NCI-H2081 (cell line): ENCODE results near the gene HMGB2.

Experiments used
- DNase-seq, 2 experiments: peaks; one replicate each; lab custom pipeline; 2025; lab: John Stamatoyannopoulos, UW

HMGB2 gene

DNA sequence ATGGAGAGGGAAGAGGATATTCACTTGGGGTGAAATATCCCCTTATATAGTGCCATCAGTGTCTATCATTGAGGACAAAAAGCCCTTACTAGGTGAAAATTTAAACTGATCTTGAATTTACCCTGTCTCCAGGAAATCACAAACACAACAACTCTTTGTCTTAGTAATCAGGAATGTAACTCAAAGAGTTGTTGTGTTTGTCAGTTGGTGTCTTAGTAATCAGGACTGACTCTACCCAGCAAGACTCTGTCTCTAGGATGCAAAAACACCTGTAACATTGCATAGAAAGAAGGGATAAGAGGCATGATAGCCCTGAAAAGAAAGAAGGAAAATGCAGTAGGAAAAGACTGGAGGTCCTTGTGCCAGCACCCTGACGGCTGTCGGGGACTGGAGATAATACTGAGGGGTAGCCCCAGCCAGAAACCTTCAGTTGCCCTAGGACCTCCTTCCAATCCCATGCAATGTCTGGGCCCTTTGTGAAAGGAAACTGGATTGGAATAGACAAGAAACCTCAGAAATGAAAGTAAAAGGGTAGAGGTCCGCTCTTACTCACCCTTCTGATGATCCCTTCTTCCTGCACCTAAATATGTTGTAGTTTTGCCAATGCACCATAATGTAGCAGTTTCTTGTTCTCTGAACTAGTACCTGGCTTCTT is 45.3 kb downstream of the HMGB2 start:
- no peak for DNase-seq

DNA sequence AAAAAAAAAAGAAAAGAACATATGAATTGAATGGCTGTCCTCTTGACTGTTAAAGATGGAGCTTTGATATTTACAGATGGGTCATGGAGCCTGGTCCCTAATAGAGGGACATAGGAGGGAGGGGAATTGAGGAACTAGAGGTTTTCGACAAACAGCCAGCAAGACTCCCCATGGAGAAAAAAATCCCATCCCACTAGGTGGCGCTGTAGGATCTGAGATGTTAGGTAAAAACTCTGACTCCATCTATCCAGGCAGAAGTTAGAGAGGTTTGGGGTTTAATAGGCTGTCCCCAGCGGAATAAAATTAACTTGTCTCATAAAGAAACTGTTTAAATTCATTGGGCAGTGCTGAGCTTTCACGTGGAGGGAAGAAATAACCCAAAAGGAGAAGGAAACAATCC is 45.9 kb downstream of the HMGB2 start:
- peak in 1 of 2 experiments; percentile 13 for DNase-seq

DNA sequence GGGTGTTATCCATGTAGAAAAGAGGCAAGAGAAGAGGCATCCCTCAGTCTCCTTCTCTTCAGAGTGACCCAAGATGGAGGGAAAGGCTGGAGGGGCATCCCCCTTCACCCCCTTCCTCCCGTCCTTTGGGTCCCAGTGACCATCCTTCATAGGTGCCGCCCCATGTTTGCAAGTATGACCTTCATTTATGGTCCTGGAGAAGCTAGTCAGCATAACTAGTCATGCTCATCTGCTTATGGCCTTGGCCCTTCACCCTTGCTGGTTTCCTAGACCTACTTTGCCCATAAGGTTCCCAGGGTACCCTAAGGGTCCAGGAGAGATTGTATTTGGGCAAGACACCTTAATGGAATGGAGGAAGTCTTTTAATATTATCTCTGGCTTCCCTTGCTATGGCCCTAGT is 46.7 kb downstream of the HMGB2 start:
- DNase-seq = no peak

DNA sequence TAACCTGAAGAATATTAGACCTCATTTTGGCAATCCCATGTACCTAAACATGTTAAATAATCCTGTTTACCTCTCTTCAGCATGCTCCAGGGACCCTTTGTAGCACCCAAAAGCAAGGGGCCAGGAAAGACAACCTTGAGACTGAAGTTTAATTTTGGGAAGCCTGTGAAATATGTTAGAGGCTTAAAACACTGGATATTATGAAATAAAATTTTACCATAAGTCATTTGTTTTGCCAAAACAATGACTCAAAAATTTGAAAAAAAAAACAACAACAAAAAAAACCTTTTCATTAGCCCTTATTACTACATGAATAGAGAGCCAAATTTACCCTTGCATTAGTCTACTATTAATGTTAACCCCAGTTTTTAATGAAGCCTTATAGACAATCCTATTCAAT is 49.7 kb downstream of the HMGB2 start:
- DNase-seq = no peak

DNA sequence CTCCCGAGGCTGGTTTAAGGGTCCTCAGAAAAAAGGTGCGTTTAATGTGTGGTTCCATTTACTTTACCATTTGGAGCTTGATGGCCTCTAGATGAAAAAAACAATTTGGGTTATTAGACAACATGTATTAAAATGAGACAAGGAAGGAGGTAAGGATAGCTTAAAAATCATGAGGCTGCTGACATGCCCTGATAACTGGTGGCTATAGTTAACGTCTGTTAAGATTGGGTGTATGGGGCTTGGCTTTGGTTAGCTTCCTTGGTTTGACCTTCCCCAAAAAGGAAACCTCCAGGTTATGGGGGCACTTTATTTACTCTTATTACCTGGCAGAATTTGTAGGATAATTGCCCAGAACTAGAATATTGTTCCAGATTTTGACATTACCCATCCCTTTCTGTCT is 51.5 kb downstream of the HMGB2 start:
- DNase-seq = no peak

DNA sequence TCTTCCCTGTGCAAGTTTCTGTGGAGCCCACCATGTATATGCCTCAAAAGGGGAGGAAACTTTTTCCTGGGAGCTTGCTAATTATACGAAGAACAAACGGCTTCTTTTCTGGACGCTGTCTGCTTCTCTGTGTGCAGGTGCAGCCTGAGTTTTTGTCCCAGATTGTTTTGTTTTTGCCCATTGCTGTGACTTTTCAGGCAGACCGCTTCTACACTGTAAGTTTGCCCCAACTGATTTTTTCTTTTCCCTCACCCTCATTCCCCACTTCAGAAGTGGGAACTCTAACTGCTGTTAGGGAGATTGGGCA is 51.9 kb downstream of the HMGB2 start:
- no peak for DNase-seq

DNA sequence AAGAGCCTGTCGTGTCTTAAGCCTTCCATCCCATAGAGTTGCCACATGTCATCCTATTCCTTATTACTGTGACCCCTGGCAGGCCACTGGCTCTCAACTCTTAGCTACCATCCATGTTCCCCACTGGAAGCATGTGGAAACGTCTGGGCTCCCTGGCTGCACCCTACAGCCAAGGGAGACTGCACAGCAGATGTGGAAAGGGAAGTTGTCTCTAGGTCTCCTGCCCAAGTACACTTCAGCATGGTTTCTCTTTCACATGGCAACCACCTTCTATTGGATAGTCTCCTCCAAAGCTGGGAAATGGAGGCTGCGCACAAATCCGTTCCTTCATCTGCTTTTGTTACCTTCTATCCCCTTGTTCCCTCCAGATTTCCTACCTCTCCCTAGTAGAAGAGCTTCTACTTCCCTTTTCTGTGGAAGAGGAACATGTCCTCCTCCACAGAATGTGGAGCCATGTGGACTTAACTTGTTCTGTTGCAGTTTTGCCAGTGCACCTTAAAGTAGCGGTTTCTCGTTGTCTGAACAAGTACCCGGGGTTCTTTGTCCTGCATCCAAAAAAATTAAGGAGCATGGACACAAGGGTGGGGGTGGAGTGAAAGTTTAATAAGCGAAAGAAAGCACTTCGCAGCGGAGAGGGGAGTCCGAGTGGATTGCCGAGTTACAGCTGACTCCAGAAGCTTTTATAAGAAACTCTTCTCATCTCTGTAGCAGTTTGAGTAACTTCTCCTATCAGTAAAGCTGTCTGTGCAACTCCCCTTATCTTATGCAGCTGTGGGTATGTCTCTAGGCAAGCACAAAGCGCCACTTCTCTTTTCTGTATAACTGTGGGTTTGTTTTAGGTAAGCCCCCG is 52.5 kb downstream of the HMGB2 start:
- DNase-seq = no peak
